K562 (cell line): ENCODE results near the gene PLCB4. TPM values are rescaled to one million over a fixed set of nuclear protein-coding genes. Genes with fewer than 3 reads are reported as not detected.

ENCODE experiments used
- ATAC-seq: fragments of 200-7000 bp; cut with Tn5 transposase; 3 replicates; pipeline ENCODE4 v1.9.1; 2020; ENCODE audit warnings: moderate library complexity
- BruUV-seq: library from RNA; stranded (reverse); fragments of 400-500 nt; replicated peaks from 2 replicates; lab custom pipeline; 2021; lab: Mats Ljungman, UMichigan
- CTCF ChIA-PET: fragments of 300-600 bp; formaldehyde crosslinking; extraction: SDS; loops from one replicate; lab custom pipeline; 2021; ENCODE audit warnings: low intra/inter-chr PET ratio; lab: Yijun Ruan, JAX
- POLR2A ChIA-PET: fragments of 300-600, 350-650 bp; sonication (Branson Sonifier 250); formaldehyde crosslinking; extraction: SDS; loops from one replicate; lab custom pipeline; 2021; ENCODE audit warnings: antibody characterized with exemption, inconsistent platforms; lab: Yijun Ruan, JAX
- DNase-seq, 4 experiments: peaks; one replicate each; pipeline versions ENCODE4 v3.0.0 to v3.0.0-alpha.2; 2011 to 2018; ENCODE audit warnings: low spot score in 3 of 4, mixed read lengths in 3 of 4; ENCODE audit errors: extremely low read depth in 1 of 4
- FAIRE-seq: peaks from 2 replicates; lab custom pipeline; 2011; peaks lifted over from hg19 to GRCh38; lab: Jason Lieb, UNC
- H2AFZ ChIP-seq: 2 replicates; pipeline ENCODE4 v1.6.0; 2011; ENCODE audit warnings: low read depth, low read length, control low read depth, inconsistent platforms
- H3K27ac ChIP-seq: fragments of 200-600 bp; 3 replicates; pipeline ENCODE4 v1.8.0; 2011; ENCODE audit warnings: low read depth, mild to moderate bottlenecking, control low read depth, inconsistent platforms, low read length, moderate library complexity, mixed read lengths; ENCODE audit errors: extremely low read depth
- H3K27me3 ChIP-seq, 2 experiments: fragments of 300-600 bp in 1 of 2; 2 replicates in 1 of 2; 3 replicates in 1 of 2; pipeline versions ENCODE4 v1.6.0 to v1.8.0; 2011; ENCODE audit warnings: inconsistent platforms in 2 of 2, low read length in 2 of 2, mild to moderate bottlenecking in 1 of 2, mixed read lengths in 1 of 2, moderate library complexity in 1 of 2; ENCODE audit not compliant: control insufficient read depth in 2 of 2, insufficient read depth in 2 of 2
- H3K36me3 ChIP-seq: fragments of 300-600 bp; 3 replicates; pipeline ENCODE4 v1.8.0; 2011; ENCODE audit warnings: mild to moderate bottlenecking, low read length, inconsistent platforms; ENCODE audit not compliant: control insufficient read depth, insufficient read depth
- H3K4me1 ChIP-seq, 2 experiments: fragments of 200-600 bp in 1 of 2; replicated peaks in 1 of 2; 2 replicates in 1 of 2; 3 replicates in 1 of 2; pipeline versions ENCODE4 v1.5.1 to v1.8.0; 2011; ENCODE audit warnings: inconsistent platforms in 2 of 2, low read length in 2 of 2, mild to moderate bottlenecking in 1 of 2, mixed read lengths in 1 of 2, moderate library complexity in 1 of 2; ENCODE audit not compliant: control insufficient read depth in 2 of 2, insufficient read depth in 2 of 2
- H3K4me2 ChIP-seq: 2 replicates; pipeline ENCODE4 v1.6.1; 2011; ENCODE audit warnings: low read length, control low read depth, inconsistent platforms, mixed read lengths; ENCODE audit not compliant: insufficient read depth
- H3K4me3 ChIP-seq: fragments of 200-600 bp; sonication (generic), shearing (Covaris generic); 2 replicates; pipeline ENCODE4 v1.5.1; 2016; ENCODE audit warnings: control low read depth, inconsistent platforms
- H3K79me2 ChIP-seq: fragments of 200-600 bp; 3 replicates; pipeline ENCODE4 v1.8.0; 2011; ENCODE audit warnings: low read length, inconsistent platforms; ENCODE audit not compliant: control insufficient read depth, insufficient read depth
- H3K9ac ChIP-seq, 2 experiments: 2 replicates each; pipeline versions ENCODE4 v1.6.0 to v1.6.1; 2011; ENCODE audit warnings: low read depth in 2 of 2, low read length in 2 of 2, control low read depth in 1 of 2, inconsistent platforms in 1 of 2, mild to moderate bottlenecking in 1 of 2, mixed read lengths in 1 of 2; ENCODE audit not compliant: insufficient read depth in 1 of 2
- H3K9me1 ChIP-seq: one replicate; pipeline ENCODE4 v1.6.0; 2011; ENCODE audit warnings: inconsistent platforms, mild to moderate bottlenecking, low read length, moderate library complexity; ENCODE audit not compliant: control insufficient read depth, insufficient read depth
- H3K9me3 ChIP-seq: replicated peaks from 2 replicates; pipeline ENCODE4 v1.5.1; 2011; ENCODE audit warnings: low read depth, low read length, inconsistent platforms; ENCODE audit not compliant: control insufficient read depth, insufficient read depth
- H4K20me1 ChIP-seq: replicated peaks from 2 replicates; pipeline ENCODE4 v1.6.1; 2011; ENCODE audit warnings: low read length, inconsistent platforms, mixed read lengths; ENCODE audit not compliant: control insufficient read depth, insufficient read depth
- ELF2 ChIP-seq: fragments of 250-450 bp; sonication (Bioruptor Pico); IDR thresholded peaks from 2 replicates; pipeline ENCODE4 v1.5.0; 2021; ENCODE audit warnings: mild to moderate bottlenecking
- ELF4 ChIP-seq: fragments of 450-650 bp; formaldehyde crosslinking; IDR thresholded peaks from 2 replicates; pipeline ENCODE4 v1.4.0; 2022; ENCODE audit warnings: missing genetic modification characterization
- EP400 ChIP-seq: fragments of 450-650 bp; IDR thresholded peaks from 2 replicates; pipeline ENCODE4 v1.6.1; 2017; ENCODE audit warnings: antibody characterized with exemption, mild to moderate bottlenecking, moderate library complexity
- KDM5B ChIP-seq: fragments of 200-600 bp; sonication (generic); IDR thresholded peaks from 2 replicates; pipeline ENCODE4 v1.6.1; 2012; ENCODE audit warnings: low read depth, mild to moderate bottlenecking, moderate library complexity, low read length, control low read depth, inconsistent platforms; ENCODE audit not compliant: insufficient replicate concordance
- NUFIP1 ChIP-seq: fragments of 450-650 bp; IDR thresholded peaks from 2 replicates; pipeline ENCODE4 v1.6.1; 2018; ENCODE audit not compliant: partially characterized antibody
- PYGO2 ChIP-seq: fragments of 450-650 bp; IDR thresholded peaks from 2 replicates; pipeline ENCODE4 v1.6.1; 2016; ENCODE audit warnings: mild to moderate bottlenecking, missing genetic modification characterization, moderate library complexity, missing compliant biosample characterization
- SMARCC2 ChIP-seq: fragments of 450-650 bp; IDR thresholded peaks from 2 replicates; pipeline ENCODE4 v1.6.1; 2017; ENCODE audit warnings: antibody characterized with exemption, moderate library complexity, mild to moderate bottlenecking, low read depth
- ZEB2 ChIP-seq: fragments of 450-650 bp; IDR thresholded peaks from 2 replicates; pipeline ENCODE4 v1.6.1; 2016
- ZNF76 ChIP-seq: fragments of 250-450 bp; sonication (Bioruptor Pico); IDR thresholded peaks from 2 replicates; pipeline ENCODE4 v1.4.0; 2020; ENCODE audit warnings: mild to moderate bottlenecking, moderate library complexity, borderline replicate concordance
- WGBS: fragments of 100-300 bp; shearing (Covaris generic); methylation state at CpG from one replicate; pipeline ENCODE4 v1.1.6; 2016; ENCODE audit warnings: low coverage, mixed read lengths; ENCODE audit not compliant: insufficient coverage; ENCODE audit errors: missing lambda C conversion rate; 5-methylcytosine and 5-hydroxymethylcytosine counted together
- in situ Hi-C: fragments of 300-500 bp; cut with MboI; formaldehyde crosslinking; loops from 4 replicates; pipeline ENCODE4 v1.15.0; 2018; ENCODE audit warnings: inconsistent platforms, mixed read lengths
- intact Hi-C: fragments of 100-400 bp; cut with micrococcal nuclease; formaldehyde crosslinking; loops from 2 replicates; pipeline ENCODE4 v1.14.2; 2022
- polyA plus RNA-seq, 8 experiments: library from polyadenylated mRNA; depleted of rRNA in 4 of 8; stranded (reverse) in 5 of 8; unstranded in 3 of 8; fragments of >200 nt; fragmentation: Nextera tagmentation in 2 of 8; fragmentation: Illumina TruSeq in 1 of 8; extraction: Ambion mirVana in 2 of 8; extraction: Trizol in 1 of 8; gene quantifications; 2 replicates each; pipeline versions ENCODE4 v1.2.1 to v1.2.3, GENCODE V29; 2011 to 2014; ENCODE audit warnings: inconsistent platforms in 1 of 8, missing spikeins in 1 of 8
- total RNA-seq, 7 experiments: library from RNA; depleted of rRNA in 6 of 7; stranded (reverse); fragments of >200 nt in 6 of 7; fragmentation: Illumina TruSeq in 2 of 7; extraction: Trizol in 2 of 7; gene quantifications; 2 replicates each; pipeline versions ENCODE4 v1.2.1 to v1.2.3, GENCODE V29; 2011 to 2021; ENCODE audit warnings: low replicate concordance in 1 of 7
- TF ChIP-seq, protein P1 (sequence below): fragments of 150-350 bp; IDR thresholded peaks from 2 replicates; pipeline ENCODE4 v1.6.1; 2014; ENCODE audit warnings: low read depth, mild to moderate bottlenecking, low read length, borderline replicate concordance

The PLCB4 gene
- total and polyA plus RNA-seq, 9 of the 15 experiments (the other 6 are each of a cell fraction or from before 2014, with no cell fraction given): 0.20 to 2.9 (median 0.52) TPM

DNA sequence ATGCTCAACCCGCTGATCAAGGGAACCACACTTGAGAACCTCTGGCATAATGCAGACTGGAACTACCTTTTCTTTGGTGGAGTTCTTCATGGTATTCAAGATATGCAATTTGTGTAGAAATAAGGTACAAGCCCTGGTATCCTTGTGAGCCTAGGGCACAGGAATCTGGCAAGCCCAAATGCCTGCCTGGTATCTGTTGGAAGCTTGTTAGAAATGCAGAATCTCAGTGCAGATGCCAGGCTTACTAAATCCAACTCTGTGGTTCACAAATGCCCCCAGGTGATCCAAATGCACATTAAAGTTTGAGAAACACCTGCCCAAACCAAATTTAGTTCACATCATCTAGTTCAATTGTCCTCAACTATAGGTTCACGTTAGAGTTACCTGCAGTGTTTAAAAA is 285.7 kb downstream of the PLCB4 start:
- H3K27me3 ChIP-seq: no peaks in the 10 kb centered on the region
- no peak for FAIRE-seq
- no peaks in the 10 kb centered on the region for H3K9me3 ChIP-seq
- no peak overlapping the region for H3K4me3 ChIP-seq
- no peaks in the 10 kb centered on the region for H3K9me1 ChIP-seq
- no peak overlapping the region for H3K4me2 ChIP-seq
- no peak overlapping the region for H2AFZ ChIP-seq
- no peak overlapping the region for H3K9ac ChIP-seq
- no peak for DNase-seq
- H3K4me1 ChIP-seq: no peaks in the 10 kb centered on the region; a peak in 1 of 5 replicates
- POLR2A ChIA-PET: no interaction called here
- ATAC-seq: no peak
- CTCF ChIA-PET: no interaction called here
- H3K27ac ChIP-seq: no peak overlapping the region
- WGBS: 17% methylated on average over 2 of the region's 2 CpGs
- H4K20me1 ChIP-seq: no peaks in the 10 kb centered on the region
- intact Hi-C loops (loop anchor here (10.0 kb wide), 1 partner anchor 600 kb away; no protein-coding TSS in a partner anchor), in situ Hi-C loops (no loop called here)
- H3K79me2 ChIP-seq: no peaks in the 10 kb centered on the region
- no peaks in the 10 kb centered on the region for H3K36me3 ChIP-seq
- BruUV-seq: no TSS peak
- TF ChIP-seq ELF2 (CRISPR knock-in tag) (no peak), ZNF76 (CRISPR knock-in tag) (no peak), PYGO2 (tag) (no peak), ZEB2 (no peak), NUFIP1 (no peak), EP400 (no peak), KDM5B (no peak), ELF4 (CRISPR knock-in tag) (no peak), SMARCC2 (no peak)
- TF ChIP-seq, protein P1, sequence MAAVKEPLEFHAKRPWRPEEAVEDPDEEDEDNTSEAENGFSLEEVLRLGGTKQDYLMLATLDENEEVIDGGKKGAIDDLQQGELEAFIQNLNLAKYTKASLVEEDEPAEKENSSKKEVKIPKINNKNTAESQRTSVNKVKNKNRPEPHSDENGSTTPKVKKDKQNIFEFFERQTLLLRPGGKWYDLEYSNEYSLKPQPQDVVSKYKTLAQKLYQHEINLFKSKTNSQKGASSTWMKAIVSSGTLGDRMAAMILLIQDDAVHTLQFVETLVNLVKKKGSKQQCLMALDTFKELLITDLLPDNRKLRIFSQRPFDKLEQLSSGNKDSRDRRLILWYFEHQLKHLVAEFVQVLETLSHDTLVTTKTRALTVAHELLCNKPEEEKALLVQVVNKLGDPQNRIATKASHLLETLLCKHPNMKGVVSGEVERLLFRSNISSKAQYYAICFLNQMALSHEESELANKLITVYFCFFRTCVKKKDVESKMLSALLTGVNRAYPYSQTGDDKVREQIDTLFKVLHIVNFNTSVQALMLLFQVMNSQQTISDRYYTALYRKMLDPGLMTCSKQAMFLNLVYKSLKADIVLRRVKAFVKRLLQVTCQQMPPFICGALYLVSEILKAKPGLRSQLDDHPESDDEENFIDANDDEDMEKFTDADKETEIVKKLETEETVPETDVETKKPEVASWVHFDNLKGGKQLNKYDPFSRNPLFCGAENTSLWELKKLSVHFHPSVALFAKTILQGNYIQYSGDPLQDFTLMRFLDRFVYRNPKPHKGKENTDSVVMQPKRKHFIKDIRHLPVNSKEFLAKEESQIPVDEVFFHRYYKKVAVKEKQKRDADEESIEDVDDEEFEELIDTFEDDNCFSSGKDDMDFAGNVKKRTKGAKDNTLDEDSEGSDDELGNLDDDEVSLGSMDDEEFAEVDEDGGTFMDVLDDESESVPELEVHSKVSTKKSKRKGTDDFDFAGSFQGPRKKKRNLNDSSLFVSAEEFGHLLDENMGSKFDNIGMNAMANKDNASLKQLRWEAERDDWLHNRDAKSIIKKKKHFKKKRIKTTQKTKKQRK: no peak
